T-cell (primary cell): ENCODE results near the gene DNMT3A. TPM values are rescaled to one million over a fixed set of nuclear protein-coding genes. Genes with fewer than 3 reads are reported as not detected.
A peak's percentile ranks its signal among the peaks of the same experiment; 100 is the strongest.

Experiments
- ATAC-seq, 4 experiments: fragments of 200-7000 bp in 3 of 4; fragments of 150-1000 bp in 1 of 4; cut with Tn5 transposase; replicated peaks in 1 of 4; 1 replicate in 3 of 4; 2 replicates in 1 of 4; pipeline ENCODE4 v1.10.0; 2021; ENCODE audit warnings: moderate library complexity in 3 of 4, mild to moderate bottlenecking in 2 of 4, moderate number of reproducible peaks in 1 of 4
- CTCF ChIA-PET, 2 donors: fragments of 300-600 bp; sonication (Branson Sonifier 250); formaldehyde crosslinking; loops; one replicate each; lab custom pipeline; 2022; ENCODE audit warnings: antibody characterized with exemption in 2 of 2; lab: Charles Lee
- POLR2A ChIA-PET, 2 donors: fragments of 300-600 bp; sonication (Branson Sonifier 250); formaldehyde crosslinking; loops; one replicate each; lab custom pipeline; 2022; ENCODE audit warnings: antibody characterized with exemption in 2 of 2; lab: Charles Lee
- DNase-seq, 35 experiments: peaks; one replicate each; pipeline versions ENCODE4 v3.0.0 to v3.0.0-alpha.2; 2013 to 2023
- H3K27ac ChIP-seq: one replicate; pipeline ENCODE4 v1.5.1; 2013; ENCODE audit warnings: low read length
- H3K27me3 ChIP-seq, 2 experiments: replicated peaks in 1 of 2; 1 replicate in 1 of 2; 2 replicates in 1 of 2; pipeline versions ENCODE4 v1.6.1 to v1.7.0; 2013; ENCODE audit warnings: low read length in 1 of 2, mixed read lengths in 1 of 2; ENCODE audit not compliant: control insufficient read depth in 2 of 2, insufficient read depth in 2 of 2; ENCODE audit errors: extremely low read depth in 1 of 2
- H3K36me3 ChIP-seq, 2 donors: 1 replicate in 1 of 2; 2 replicates in 1 of 2; pipeline versions ENCODE4 v1.6.1 to v1.7.0; 2013; ENCODE audit warnings: low read length in 1 of 2; ENCODE audit not compliant: control insufficient read depth in 2 of 2, insufficient read depth in 1 of 2; ENCODE audit errors: extremely low read depth in 1 of 2
- H3K4me1 ChIP-seq, 2 experiments: 1 replicate in 1 of 2; 2 replicates in 1 of 2; pipeline versions ENCODE4 v1.6.1 to v1.7.0; 2013; ENCODE audit warnings: low read length in 2 of 2, mixed read lengths in 1 of 2; ENCODE audit not compliant: insufficient read depth in 2 of 2, control insufficient read depth in 1 of 2; ENCODE audit errors: extremely low read depth in 1 of 2
- H3K4me3 ChIP-seq, 2 donors: 1 replicate in 1 of 2; 2 replicates in 1 of 2; pipeline versions ENCODE4 v1.5.1 to v1.7.0; 2013; ENCODE audit warnings: mild to moderate bottlenecking in 2 of 2, low read length in 1 of 2, moderate library complexity in 1 of 2; ENCODE audit not compliant: control insufficient read depth in 1 of 2; ENCODE audit errors: extremely low read depth in 1 of 2
- H3K9me3 ChIP-seq: 2 replicates; pipeline ENCODE4 v1.7.0; 2013
- H3K27ac Mint-ChIP-seq, 2 donors: one replicate each; pipeline ENCODE4 v1.8.0; 2020 to 2021; ENCODE audit warnings: mild to moderate bottlenecking in 2 of 2, mixed read lengths in 2 of 2
- H3K27me3 Mint-ChIP-seq, 2 donors: one replicate each; pipeline ENCODE4 v1.8.0; 2021 to 2022; ENCODE audit warnings: mixed read lengths in 2 of 2
- H3K36me3 Mint-ChIP-seq: one replicate; pipeline ENCODE4 v1.8.0; 2021; ENCODE audit warnings: mixed read lengths
- H3K4me1 Mint-ChIP-seq, 3 donors: one replicate each; pipeline ENCODE4 v1.8.0; 2020 to 2022; ENCODE audit warnings: mixed read lengths in 3 of 3, mild to moderate bottlenecking in 1 of 3
- H3K4me3 Mint-ChIP-seq, 3 donors: one replicate each; pipeline ENCODE4 v1.8.0; 2020 to 2022; ENCODE audit warnings: mild to moderate bottlenecking in 3 of 3, mixed read lengths in 3 of 3, moderate library complexity in 3 of 3
- H3K9me3 Mint-ChIP-seq, 3 donors: one replicate each; pipeline ENCODE4 v1.8.0; 2020 to 2022; ENCODE audit warnings: mixed read lengths in 3 of 3
- WGBS: methylation state at CpG from one replicate; pipeline ENCODE4 v1.1.5; 2013; ENCODE audit warnings: missing lambda C conversion rate; ENCODE audit not compliant: insufficient coverage; 5-methylcytosine and 5-hydroxymethylcytosine counted together
- total RNA-seq, 35 experiments: library from RNA in 6 of 35; stranded (reverse) in 6 of 35; fragments of 120-200 nt in 1 of 35; gene quantifications; one replicate each; pipeline versions ENCODE4 v1.2.1 to v1.2.4 and lab custom pipeline; 2013 to 2026

DNMT3A gene
- total RNA-seq, 5 donors from 2014 or later (not counting 1 experiment from before 2014, with no cell fraction given): 78.7 to 125 (median 93.2) TPM

DNA sequence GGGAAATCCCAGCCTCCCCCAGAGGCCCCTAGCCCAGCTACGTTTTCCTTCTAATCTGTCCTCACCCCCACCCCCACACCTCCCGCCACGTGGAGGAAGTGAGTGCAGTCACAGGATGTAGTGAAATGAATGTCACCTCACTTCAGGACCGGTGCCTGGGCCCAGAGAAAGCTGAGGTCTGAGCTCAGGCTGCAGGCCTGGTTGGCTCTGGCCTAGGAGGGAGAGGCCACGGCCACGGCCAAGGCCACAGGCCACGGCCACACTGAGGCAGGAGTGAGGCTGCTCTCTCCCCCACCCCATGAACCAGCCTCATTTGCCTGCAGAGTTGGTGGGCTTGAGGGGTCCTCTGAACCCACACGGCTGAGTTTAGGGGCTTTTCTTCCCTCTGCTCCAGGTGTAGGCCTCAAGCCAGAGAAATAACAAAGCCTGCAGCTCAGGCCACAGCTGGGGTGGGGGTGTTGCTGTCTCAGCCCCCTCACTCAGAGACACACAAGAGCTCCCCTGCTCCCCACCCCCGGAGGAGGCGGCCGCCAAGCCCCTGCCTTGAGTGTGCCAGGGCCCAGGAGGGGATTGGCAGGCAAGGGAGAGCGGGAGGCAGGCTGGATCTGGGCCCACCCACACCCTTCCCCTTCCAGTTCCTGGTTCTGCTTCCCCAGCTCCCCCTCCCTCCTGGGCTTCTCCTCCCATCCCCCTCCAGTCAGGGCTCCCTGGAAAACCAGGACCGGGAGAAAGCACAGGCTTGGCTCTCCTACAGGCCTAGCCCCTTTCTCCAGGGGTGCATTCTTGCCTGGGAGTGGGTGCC lies 27.0 kb downstream of the DNMT3A start:
- Mint-ChIP-seq H3K9me3 (no peaks in the 10 kb centered on the region), H3K36me3 (peaks cover 2% of the 10 kb centered on the region), H3K4me3 (peak overlapping the region; percentile 17 to 75 (median 50)), H3K4me1 (peaks cover 69 to 77% (median 71%) of the 10 kb centered on the region in 3 donors), H3K27ac (peak overlapping the region; percentile 94 to 95), H3K27me3 (no peaks in the 10 kb centered on the region)
- Histone ChIP-seq H3K27me3 (no peaks in the 10 kb centered on the region), H3K4me1 (peaks cover 35 to 69% of the 10 kb centered on the region in 2 experiments), H3K36me3 (peaks cover 14 to 21% of the 10 kb centered on the region in 2 donors), H3K9me3 (no peaks in the 10 kb centered on the region), H3K4me3 (peak overlapping the region; percentile 25 to 45), H3K27ac (peak overlapping the region; percentile 69)
- peak; percentile 86 to 88 (median 87) for ATAC-seq
- ChIA-PET POLR2A (no interaction called here), CTCF (interaction anchor here (0.5 to 1.6 kb wide), 7 partner anchors 8 to 1331 kb away, joined by 3 to 6 read pairs (median 5); no protein-coding TSS in a partner anchor)
- WGBS: no CpG with 5 or more reads among the region's 13 CpGs
- DNase-seq: peak; percentile 40 to 74 (median 60)

DNA sequence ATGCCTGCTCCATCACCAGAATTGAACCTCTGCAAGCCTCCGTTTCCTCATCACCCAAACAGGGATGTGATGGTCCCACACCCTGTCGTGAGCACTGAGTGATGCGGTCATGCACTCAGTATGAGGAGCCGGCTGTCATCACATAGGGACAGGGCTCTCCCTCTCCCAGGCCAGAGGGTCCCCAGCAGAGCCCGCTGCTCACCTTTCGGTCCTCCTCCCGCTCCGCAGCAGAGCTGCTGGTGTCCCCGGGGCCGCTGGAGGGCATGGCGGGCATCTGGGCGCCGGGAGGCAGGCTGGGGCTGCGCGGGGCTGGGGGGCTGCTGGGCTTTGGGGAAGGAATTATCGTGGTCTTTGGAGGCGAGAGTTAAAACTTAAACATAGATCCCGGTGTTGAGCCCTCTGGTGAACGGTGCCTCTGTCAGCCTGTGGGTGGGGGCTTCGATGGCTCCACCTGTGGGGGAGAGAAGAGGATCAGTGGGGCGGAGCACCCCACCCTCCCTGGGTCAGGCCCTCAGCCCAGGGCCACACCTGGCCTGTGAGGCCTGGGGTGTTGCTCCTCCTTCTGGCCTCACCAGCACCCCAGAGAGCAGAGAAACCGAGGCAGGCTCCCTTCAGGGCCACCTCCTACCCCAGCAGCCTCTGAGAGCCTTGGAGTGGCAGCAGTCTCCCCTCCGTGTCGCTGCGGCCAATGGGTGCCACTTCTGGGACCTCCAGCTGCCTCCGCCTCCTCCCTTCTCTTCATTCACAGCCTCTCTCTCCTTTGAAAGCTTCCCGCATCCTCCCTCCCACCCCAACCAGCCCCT lies 27.8 kb downstream of the DNMT3A start:
- Histone ChIP-seq H3K36me3 (peaks cover 14 to 23% of the 10 kb centered on the region in 2 donors), H3K27me3 (no peaks in the 10 kb centered on the region), H3K9me3 (no peaks in the 10 kb centered on the region), H3K4me3 (peak overlapping the region; percentile 45 to 48), H3K27ac (peak overlapping the region; percentile 69), H3K4me1 (peaks cover 38 to 77% of the 10 kb centered on the region in 2 experiments)
- WGBS: 40% methylated on average over 23 of the region's 27 CpGs
- H3K4me3 Mint-ChIP-seq: peak overlapping the region; percentile 70 to 76 (median 75)
- ChIA-PET CTCF (interaction anchor here (0.7 to 1.6 kb wide), 6 partner anchors 9 to 1330 kb away, joined by 3 to 6 read pairs (median 6); no protein-coding TSS in a partner anchor), POLR2A (interaction anchor here in 1 of 2 donors (1.2 kb wide), 1 partner anchor 41 kb away, joined by 3 read pairs; no protein-coding TSS in a partner anchor)
- peaks cover 70 to 82% (median 77%) of the 10 kb centered on the region in 3 donors for H3K4me1 Mint-ChIP-seq
- H3K27me3 Mint-ChIP-seq: no peaks in the 10 kb centered on the region
- DNase-seq (no peak), ATAC-seq (peak; percentile 13 to 48 (median 23))
- H3K36me3 Mint-ChIP-seq: peaks cover 2% of the 10 kb centered on the region
- H3K9me3 Mint-ChIP-seq: no peaks in the 10 kb centered on the region
- peak overlapping the region; percentile 94 to 95 for H3K27ac Mint-ChIP-seq

DNA sequence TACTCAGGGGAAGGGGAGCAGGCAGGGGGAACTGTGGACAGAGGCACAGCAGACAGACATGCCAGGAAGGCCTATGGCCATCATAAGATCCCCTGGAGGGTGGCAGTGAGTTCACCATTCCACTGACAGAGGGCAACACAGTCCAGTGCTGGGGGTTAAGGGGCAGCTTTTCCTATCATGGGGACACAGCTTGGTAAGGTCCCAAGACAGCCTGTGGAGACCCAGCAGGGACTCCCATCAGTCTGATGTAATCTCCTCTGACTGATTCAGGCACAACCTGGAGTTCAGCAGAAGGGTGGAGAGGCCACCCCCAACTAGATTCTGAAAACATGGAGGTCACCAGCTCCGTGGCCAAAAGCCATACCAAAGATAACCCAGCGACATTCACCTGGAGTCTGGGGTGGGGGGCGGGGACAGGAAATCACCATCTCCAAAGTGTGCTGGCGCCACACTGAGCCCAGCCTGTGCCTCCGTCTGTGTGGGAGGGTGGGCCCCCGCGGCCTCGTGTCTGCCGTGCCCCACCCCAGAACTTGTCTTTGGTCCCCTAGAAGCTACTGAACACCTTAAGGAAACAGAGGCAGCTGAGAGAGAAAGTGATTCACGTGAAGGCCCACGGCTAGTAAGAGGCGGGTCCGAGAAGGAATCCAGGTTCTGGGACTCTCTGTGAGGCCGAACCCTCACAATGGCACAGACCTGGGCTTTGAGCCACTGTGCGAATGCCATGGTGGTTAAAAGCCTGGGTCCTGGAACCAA lies 28.6 kb downstream of the DNMT3A start:
- WGBS: 13% methylated on average over 7 of the region's 15 CpGs
- peaks cover 2% of the 10 kb centered on the region for H3K36me3 Mint-ChIP-seq
- H3K4me3 Mint-ChIP-seq: peak overlapping the region; percentile 70 to 76 (median 75)
- POLR2A ChIA-PET: interaction anchor here in 1 of 2 donors (1.2 kb wide), 1 partner anchor 40 kb away, joined by 3 read pairs; no protein-coding TSS in a partner anchor
- CTCF ChIA-PET: interaction anchor here in 1 of 2 donors (1.1 to 1.6 kb wide), 2 partner anchors 40 to 63 kb away, joined by 3 to 6 read pairs; no protein-coding TSS in a partner anchor
- no peaks in the 10 kb centered on the region for H3K27me3 Mint-ChIP-seq
- DNase-seq: peak in 8 of 35 experiments; percentile 19 to 58 (median 30)
- H3K27ac Mint-ChIP-seq: peak overlapping the region; percentile 89 to 95
- ATAC-seq: peak; percentile 43 to 58 (median 52)
- no peaks in the 10 kb centered on the region for H3K9me3 Mint-ChIP-seq
- peaks cover 78 to 89% (median 84%) of the 10 kb centered on the region in 3 donors for H3K4me1 Mint-ChIP-seq
- Histone ChIP-seq H3K4me3 (peak overlapping the region; percentile 45 to 48), H3K36me3 (peaks cover 14 to 30% of the 10 kb centered on the region in 2 donors), H3K4me1 (peaks cover 38 to 85% of the 10 kb centered on the region in 2 experiments), H3K9me3 (no peaks in the 10 kb centered on the region), H3K27ac (peak overlapping the region; percentile 69), H3K27me3 (no peaks in the 10 kb centered on the region)

DNA sequence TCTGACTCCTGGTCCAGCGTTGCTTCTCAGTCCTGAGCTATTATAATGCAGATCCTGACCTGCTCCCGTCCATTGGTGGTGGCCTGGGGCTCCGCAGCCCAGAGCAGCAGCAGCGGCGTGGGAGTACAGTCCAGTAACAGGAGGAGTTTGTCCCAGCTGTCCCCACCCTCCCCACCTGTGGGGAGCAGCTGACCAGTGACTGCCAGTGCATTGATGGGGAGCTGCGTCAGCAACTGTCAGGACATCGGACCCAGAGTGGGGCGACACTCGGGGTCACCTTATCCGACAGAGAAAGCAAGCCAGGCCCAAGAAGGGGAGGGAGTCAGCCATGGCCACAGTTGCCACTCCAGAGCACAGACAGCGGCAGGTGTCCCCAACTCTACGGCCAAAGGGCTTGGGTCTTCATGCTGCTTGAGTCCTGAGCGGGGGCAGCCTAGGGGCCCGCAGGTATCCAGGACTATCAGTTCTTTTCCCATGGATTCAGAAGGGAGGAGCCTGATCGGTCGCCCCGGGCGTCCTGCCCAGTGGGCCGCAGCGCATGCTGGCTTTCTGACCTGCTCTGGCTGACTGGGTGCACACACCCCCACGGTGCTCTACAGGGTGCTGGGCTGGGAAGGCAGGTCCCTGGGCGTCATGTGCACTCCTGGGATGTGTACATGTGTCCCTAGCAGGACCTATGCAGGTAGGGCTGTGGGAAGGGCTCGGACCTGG lies 29.7 kb downstream of the DNMT3A start:
- WGBS: 93% methylated on average over 18 of the region's 23 CpGs
- peak overlapping the region; percentile 69 for H3K27ac ChIP-seq
- Mint-ChIP-seq H3K4me3 (peak overlapping the region in 1 of 3 donors; percentile 75), H3K36me3 (peaks cover 2% of the 10 kb centered on the region), H3K27me3 (no peaks in the 10 kb centered on the region), H3K9me3 (no peaks in the 10 kb centered on the region), H3K4me1 (peaks cover 79 to 88% (median 80%) of the 10 kb centered on the region in 3 donors), H3K27ac (peak overlapping the region; percentile 89 to 95)
- H3K27me3 ChIP-seq: no peaks in the 10 kb centered on the region
- H3K4me1 ChIP-seq: peaks cover 38 to 94% of the 10 kb centered on the region in 2 experiments
- peaks cover 14 to 34% of the 10 kb centered on the region in 2 donors for H3K36me3 ChIP-seq
- ChIA-PET POLR2A (interaction anchor here in 1 of 2 donors (0.5 kb wide), 2 partner anchors 31 to 78 kb away, joined by 3 to 7 read pairs; no protein-coding TSS in a partner anchor), CTCF (interaction anchor here (0.5 to 1.2 kb wide), 3 partner anchors 10 to 64 kb away, joined by 3 to 4 read pairs (median 3); no protein-coding TSS in a partner anchor)
- ATAC-seq: no peak
- no peaks in the 10 kb centered on the region for H3K9me3 ChIP-seq
- no peak for DNase-seq
- no peak overlapping the region for H3K4me3 ChIP-seq
